ENCODE data around the gene SLC27A5. TPM values are rescaled to one million over a fixed set of nuclear protein-coding genes. Genes with fewer than 3 reads are reported as not detected.

SLC27A5 gene
- total and polyA plus RNA-seq, 2 of the 13 experiments (the other 11 are each of a cell fraction or from before 2014, with no cell fraction given): 30.3 to 40.2 TPM

DNA sequence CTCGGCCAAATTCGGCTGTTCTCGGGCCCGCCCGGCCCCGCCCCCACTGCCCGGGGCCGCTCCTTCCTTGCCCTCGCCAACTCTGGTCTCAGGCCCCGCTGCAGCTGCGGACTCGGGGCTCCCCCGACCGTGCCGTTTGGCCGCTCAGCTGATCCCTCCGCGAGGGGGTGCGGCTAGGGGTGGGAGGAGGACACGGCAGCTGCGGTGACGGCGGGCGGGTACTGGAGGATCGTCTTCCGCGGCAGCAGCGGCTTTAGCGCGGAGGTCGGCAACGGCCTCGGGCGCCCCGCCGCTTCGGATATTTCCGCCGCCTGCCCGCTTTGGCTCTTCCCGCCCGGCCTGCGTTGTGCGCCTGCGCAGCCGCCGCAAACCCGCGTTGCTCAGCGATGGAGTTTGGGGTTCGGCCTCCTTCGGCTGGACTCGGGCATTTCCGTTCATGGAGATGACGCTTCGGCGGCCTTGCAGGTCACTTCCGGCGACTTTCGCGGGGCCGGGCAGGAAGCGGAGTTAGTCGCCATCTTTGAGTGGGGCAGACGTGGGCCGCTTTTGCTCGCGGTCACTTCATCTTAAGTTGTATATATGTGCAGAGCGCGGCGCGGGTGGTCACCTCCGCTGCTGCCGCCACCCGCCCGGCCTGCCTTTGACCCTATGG, 47.0 kb upstream of the SLC27A5 start (continued):
- TF ChIP-seq, protein P1, sequence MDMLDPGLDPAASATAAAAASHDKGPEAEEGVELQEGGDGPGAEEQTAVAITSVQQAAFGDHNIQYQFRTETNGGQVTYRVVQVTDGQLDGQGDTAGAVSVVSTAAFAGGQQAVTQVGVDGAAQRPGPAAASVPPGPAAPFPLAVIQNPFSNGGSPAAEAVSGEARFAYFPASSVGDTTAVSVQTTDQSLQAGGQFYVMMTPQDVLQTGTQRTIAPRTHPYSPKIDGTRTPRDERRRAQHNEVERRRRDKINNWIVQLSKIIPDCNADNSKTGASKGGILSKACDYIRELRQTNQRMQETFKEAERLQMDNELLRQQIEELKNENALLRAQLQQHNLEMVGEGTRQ (IDR thresholded peaks at IDR 0.05; ENCODE audit: low read depth, low read length): no peak
- TF ChIP-seq, protein P1 (CRISPR knock-in tag; IDR thresholded peaks at IDR 0.05; ENCODE audit: borderline replicate concordance): peak; percentile 34; the same call in 1 of the 2 replicates
- TF ChIP-seq, protein P2, sequence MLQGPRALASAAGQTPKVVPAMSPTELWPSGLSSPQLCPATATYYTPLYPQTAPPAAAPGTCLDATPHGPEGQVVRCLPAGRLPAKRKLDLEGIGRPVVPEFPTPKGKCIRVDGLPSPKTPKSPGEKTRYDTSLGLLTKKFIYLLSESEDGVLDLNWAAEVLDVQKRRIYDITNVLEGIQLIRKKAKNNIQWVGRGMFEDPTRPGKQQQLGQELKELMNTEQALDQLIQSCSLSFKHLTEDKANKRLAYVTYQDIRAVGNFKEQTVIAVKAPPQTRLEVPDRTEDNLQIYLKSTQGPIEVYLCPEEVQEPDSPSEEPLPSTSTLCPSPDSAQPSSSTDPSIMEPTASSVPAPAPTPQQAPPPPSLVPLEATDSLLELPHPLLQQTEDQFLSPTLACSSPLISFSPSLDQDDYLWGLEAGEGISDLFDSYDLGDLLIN (CRISPR knock-in tag; IDR thresholded peaks at IDR 0.05; ENCODE audit: borderline replicate concordance): 0 out of 2 replicates have a peak, but pooled peaks have one; percentile 71
- TF ChIP-seq ZNF766 (CRISPR knock-in tag; IDR thresholded peaks at IDR 0.05; ENCODE audit: borderline replicate concordance) (0 out of 2 replicates have a peak, but pooled peaks have one; percentile 58), NFKBIZ (CRISPR knock-in tag; IDR thresholded peaks at IDR 0.05) (0 out of 2 replicates have a peak, but pooled peaks have one; percentile 38), ISL2 (CRISPR knock-in tag; IDR thresholded peaks at IDR 0.05) (0 out of 2 replicates have a peak, but pooled peaks have one; percentile 52), SYNCRIP (IDR thresholded peaks at IDR 0.05; ENCODE audit: insufficient read depth, low read depth, low read length) (no peak), MTA1 (CRISPR knock-in tag; IDR thresholded peaks at IDR 0.05; ENCODE audit: borderline replicate concordance) (no peak), ZUFSP (CRISPR knock-in tag; IDR thresholded peaks at IDR 0.05; ENCODE audit: borderline replicate concordance) (no peak), ZBTB44 (CRISPR knock-in tag; IDR thresholded peaks at IDR 0.05) (peak; percentile 77; the same call in 1 of the 2 replicates), RBAK (CRISPR knock-in tag; IDR thresholded peaks at IDR 0.05) (no peak), SRY (CRISPR knock-in tag; IDR thresholded peaks at IDR 0.05) (peak; percentile 79), RARA (CRISPR knock-in tag; IDR thresholded peaks at IDR 0.05) (0 out of 2 replicates have a peak, but pooled peaks have one; percentile 4), ELF3 (CRISPR knock-in tag; IDR thresholded peaks at IDR 0.05) (peak; percentile 33; the same call in 1 of the 2 replicates), CEBPB (IDR thresholded peaks at IDR 0.05; ENCODE audit: borderline replicate concordance, low read depth, low read length) (no peak), NR2F6 (IDR thresholded peaks at IDR 0.05) (no peak), NR2F6 (CRISPR knock-in tag; IDR thresholded peaks at IDR 0.05) (peak; percentile 13; the same call in 1 of the 2 replicates), ATF1 (CRISPR knock-in tag; IDR thresholded peaks at IDR 0.05) (no peak), IKZF1 (IDR thresholded peaks at IDR 0.05) (no peak), TIGD3 (CRISPR knock-in tag; IDR thresholded peaks at IDR 0.05; ENCODE audit: borderline replicate concordance) (peak; percentile 25; the same call in 1 of the 2 replicates)
- TF ChIP-seq, protein P3, sequence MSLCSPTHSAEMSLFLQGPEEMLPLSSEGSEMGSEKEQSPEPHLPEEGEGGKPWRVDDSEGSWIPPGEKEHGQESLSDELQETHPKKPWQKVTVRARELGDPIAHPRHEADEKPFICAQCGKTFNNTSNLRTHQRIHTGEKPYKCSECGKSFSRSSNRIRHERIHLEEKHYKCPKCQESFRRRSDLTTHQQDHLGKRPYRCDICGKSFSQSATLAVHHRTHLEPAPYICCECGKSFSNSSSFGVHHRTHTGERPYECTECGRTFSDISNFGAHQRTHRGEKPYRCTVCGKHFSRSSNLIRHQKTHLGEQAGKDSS (CRISPR knock-in tag; IDR thresholded peaks at IDR 0.05; ENCODE audit: borderline replicate concordance, low read depth): no peak

All from HepG2 (cell line).